ENCODE data around the gene MOB4.

Gene MOB4

DNA sequence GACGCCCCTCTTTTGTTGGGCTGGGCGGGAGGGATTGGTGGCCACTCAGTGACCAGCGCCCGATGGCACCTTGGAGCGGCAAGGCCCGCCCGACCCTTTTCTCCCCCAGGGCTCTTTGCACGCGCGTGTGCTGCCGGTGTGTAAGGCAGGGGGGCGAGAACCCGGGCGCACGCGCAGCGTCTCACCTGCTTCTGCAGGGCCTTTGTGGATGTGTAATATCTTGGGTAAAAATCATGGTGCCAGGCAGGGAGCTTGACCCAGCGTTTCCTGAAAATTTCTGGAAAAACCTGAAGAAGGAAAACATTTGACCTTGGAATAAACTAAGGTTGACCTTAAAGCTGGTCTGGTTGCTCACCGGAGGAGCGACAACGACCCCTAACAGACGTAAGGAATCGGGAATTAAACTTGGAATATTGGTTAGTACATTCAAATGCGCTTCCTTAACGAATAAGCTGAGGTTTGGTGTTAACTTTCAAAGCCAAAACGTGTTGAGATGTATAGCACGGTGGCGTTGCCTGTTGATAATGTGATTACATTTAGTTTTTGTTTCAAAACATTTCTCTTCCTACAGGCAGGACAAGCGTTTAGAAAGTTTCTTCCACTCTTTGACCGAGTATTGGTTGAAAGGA, 15.2 kb upstream of the MOB4 start:
- H3K27ac ChIP-seq, result peak overlapping the region; percentile 99
- TF ChIP-seq, protein P1, sequence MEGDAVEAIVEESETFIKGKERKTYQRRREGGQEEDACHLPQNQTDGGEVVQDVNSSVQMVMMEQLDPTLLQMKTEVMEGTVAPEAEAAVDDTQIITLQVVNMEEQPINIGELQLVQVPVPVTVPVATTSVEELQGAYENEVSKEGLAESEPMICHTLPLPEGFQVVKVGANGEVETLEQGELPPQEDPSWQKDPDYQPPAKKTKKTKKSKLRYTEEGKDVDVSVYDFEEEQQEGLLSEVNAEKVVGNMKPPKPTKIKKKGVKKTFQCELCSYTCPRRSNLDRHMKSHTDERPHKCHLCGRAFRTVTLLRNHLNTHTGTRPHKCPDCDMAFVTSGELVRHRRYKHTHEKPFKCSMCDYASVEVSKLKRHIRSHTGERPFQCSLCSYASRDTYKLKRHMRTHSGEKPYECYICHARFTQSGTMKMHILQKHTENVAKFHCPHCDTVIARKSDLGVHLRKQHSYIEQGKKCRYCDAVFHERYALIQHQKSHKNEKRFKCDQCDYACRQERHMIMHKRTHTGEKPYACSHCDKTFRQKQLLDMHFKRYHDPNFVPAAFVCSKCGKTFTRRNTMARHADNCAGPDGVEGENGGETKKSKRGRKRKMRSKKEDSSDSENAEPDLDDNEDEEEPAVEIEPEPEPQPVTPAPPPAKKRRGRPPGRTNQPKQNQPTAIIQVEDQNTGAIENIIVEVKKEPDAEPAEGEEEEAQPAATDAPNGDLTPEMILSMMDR (conservative IDR thresholded peaks at IDR 0.05), result no peak
- TF ChIP-seq ZFX (IDR thresholded peaks at IDR 0.05), result peak; percentile 58

DNA sequence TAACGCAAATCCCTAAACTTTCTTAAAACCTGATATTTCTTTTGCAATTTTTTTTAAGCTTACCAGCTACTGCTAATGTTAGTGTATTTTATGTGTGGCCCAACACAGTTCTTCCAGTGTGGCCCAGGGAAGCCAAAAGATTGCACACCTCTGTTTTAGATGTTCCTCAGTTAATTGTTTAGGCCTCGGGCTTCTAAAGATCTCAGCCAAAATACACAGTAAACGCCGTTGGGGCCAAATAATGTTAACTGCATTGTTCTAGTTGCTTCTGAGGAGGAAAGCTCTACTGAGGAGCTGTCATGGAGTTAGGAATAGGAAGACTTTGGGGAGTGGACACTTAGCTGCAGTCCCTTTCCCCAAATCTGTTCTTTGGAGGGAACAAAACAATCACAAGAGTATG, 13.7 kb upstream of the MOB4 start:
- TF ChIP-seq, protein P1 (conservative IDR thresholded peaks at IDR 0.05), result no peak
- no peak for TF ChIP-seq ZFX (IDR thresholded peaks at IDR 0.05)
- peak overlapping the region; percentile 99; the same call in 1 of the 2 replicates for H3K27ac ChIP-seq

DNA sequence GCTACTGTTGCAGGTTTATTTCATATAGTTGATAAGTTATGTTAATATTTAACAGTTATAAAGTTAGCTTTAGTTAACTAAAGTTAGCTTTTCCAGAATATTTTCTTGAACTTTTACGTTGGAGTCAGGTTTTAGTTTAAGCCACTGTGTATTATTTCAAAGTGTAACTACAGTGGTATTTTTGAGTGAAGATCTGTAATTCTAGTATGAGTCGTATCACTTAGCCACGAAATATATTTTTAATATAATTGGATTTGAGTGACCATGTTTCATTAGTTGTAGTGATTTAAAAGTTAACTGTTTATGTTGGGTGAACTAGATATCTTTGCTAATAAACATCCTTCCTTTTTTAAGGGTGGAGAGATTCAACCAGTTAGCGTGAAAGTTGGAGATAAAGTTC, 13.2 kb upstream of the MOB4 start:
- no peak overlapping the region for H3K27ac ChIP-seq
- TF ChIP-seq ZFX (IDR thresholded peaks at IDR 0.05), result no peak
- TF ChIP-seq, protein P1 (conservative IDR thresholded peaks at IDR 0.05), result no peak

DNA sequence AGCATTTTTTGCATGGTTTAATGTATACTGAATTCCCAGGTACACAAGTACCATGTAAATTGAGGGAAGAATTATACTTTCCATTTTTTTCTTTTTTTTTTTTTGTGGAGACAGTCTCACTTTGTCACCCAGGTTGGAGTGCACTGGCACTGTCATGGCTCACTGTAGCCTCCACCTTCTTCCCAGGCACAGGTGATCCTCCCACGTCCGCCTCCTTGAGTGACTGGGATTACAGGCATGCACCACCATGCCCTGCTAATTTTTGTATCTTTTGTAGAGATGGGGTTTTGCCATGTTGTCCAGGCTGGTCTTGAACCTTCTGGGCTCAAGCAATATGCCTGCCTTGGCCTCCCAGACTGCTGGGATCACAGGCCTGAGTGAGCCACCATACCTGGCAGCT, 11.9 kb upstream of the MOB4 start:
- TF ChIP-seq, protein P1 (conservative IDR thresholded peaks at IDR 0.05), result no peak
- TF ChIP-seq ZFX (IDR thresholded peaks at IDR 0.05), result no peak
- H3K27ac ChIP-seq, result no peak overlapping the region

DNA sequence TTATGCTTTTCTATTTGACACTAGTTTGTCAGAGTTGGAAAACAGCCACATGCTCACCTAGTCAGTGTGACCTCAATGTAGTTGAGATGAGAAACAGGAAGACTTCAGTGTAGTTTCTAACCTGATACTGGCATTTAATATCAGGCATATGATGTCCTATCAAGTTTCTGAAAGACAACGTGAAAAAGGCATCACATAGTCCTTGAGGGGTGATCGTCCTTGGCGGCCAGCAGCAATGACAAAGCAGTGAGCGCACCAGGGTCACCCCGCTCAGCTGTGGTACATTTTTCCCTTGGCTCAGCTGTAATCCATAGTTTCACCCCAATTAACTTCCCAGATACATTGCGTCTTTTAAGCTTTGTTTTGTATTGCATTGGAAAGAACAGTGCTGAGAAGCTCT, 11.4 kb upstream of the MOB4 start:
- H3K27ac ChIP-seq, result no peak overlapping the region
- no peak for TF ChIP-seq ZFX (IDR thresholded peaks at IDR 0.05)
- TF ChIP-seq, protein P1 (conservative IDR thresholded peaks at IDR 0.05), result no peak

DNA sequence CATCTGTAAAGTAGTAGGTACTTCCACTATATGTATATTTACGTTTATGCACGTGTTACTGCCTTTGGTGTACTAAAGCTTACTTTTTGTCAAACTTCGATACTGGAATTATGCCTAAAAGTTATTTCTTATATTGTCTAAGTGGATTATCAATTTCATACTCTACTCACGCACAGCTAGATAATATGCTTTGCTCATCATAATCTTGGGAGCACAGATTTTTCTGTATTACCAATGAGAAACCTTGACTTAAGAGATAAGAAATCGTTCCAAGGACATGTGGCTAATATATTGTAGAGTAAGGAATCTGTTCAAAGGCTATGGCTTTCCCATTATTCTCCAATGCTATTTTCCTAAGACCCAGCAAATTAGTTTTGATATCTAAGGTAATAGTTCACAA, 9.2 kb upstream of the MOB4 start:
- H3K27ac ChIP-seq, result no peak overlapping the region

DNA sequence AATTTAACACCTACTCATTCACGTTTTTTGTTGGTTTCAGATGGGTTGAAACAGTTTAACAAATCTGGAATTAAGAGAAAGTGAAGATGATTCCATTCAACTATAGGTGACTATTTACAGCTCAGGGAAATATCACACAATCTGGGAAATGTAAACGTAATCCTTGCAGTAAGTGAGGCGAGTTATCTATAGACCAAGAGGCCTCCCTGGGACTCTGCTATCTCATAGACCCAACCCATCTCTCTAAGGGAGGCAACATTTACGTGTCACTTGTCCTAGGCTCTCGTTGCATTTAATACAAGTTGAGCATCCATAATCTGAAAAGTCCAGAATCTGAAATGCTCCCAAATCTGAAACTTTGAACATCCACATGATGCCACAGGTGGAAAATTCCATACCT, 2.0 kb upstream of the MOB4 start:
- no peak overlapping the region for H3K27ac ChIP-seq
- TF ChIP-seq, protein P1 (conservative IDR thresholded peaks at IDR 0.05), result no peak
- no peak for TF ChIP-seq ZFX (IDR thresholded peaks at IDR 0.05)

More for the DNA sequence above, 9.2 kb upstream of the MOB4 start:
- no peak for TF ChIP-seq ZFX (IDR thresholded peaks at IDR 0.05)
- TF ChIP-seq, protein P1 (conservative IDR thresholded peaks at IDR 0.05), result no peak
